Measurements from ENCODE around the gene BEGAIN.

BEGAIN gene

GRCh38 chr14:100551056-100551455 is 36.2 kb downstream of the BEGAIN start:
- no peak overlapping the region for H3K27ac Mint-ChIP-seq
- no peaks in the 10 kb centered on the region for H3K9me3 Mint-ChIP-seq
- no peaks in the 10 kb centered on the region for H3K36me3 Mint-ChIP-seq
- no peak overlapping the region for H3K4me3 Mint-ChIP-seq
- H3K27me3 Mint-ChIP-seq: peaks cover 20% of the 10 kb centered on the region
- ATAC-seq: no peak
- H3K4me1 Mint-ChIP-seq: peaks cover 32% of the 10 kb centered on the region

DNA sequence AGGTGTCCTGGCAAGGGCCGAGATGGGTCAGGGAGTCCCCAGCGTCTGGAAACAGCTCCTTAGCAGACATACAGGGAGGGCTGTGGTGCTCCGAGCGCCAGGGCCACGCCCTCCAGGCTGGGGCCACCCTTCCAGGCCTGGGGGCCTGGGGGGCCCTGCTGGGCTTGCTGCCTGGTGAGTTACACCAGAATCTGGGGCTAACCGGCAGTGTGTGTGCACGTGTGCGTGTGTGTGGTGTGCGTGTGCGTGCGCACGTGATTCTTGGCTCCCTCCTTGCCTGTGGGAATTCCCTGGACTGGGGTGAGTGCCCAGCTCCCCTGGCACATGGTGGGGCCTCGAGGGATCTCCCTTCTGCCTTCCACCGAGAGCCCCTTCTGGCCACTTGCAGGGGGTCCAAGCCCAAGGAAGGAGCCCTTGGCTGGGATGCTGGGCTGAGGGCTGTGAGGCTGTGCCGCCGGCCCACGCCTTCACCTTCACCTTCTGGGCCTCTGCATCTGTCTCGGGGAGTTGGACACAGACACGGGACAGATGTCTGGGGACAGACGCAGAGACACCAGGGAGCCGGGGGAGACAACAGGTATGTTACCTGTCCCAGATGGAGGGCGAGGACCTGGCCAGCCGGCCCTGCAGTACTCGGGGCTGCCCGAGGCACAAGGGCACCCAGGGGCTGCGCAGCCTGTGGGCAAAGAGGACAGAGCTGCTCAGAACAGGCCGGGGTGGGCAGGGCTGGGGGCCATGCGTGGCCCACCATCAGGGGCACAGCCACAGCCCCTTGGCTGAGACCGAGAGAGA is 37.2 kb downstream of the BEGAIN start:
- Mint-ChIP-seq H3K4me1 (peaks cover 32% of the 10 kb centered on the region), H3K4me3 (no peak overlapping the region), H3K36me3 (no peaks in the 10 kb centered on the region), H3K27ac (no peak overlapping the region), H3K9me3 (no peaks in the 10 kb centered on the region), H3K27me3 (peaks cover 20% of the 10 kb centered on the region)
- ATAC-seq: no peak

- H3K27ac Mint-ChIP-seq: peak overlapping the region; percentile 77
- ATAC-seq: no peak
- H3K9me3 Mint-ChIP-seq: no peaks in the 10 kb centered on the region
Observed at GRCh38 chr14:100548939-100549338, 38.3 kb downstream of the BEGAIN start.

GRCh38 chr14:100548295-100548655 is 38.9 kb downstream of the BEGAIN start:
- Mint-ChIP-seq H3K9me3 (no peaks in the 10 kb centered on the region), H3K4me3 (peak overlapping the region; percentile 9), H3K36me3 (no peaks in the 10 kb centered on the region), H3K4me1 (peaks cover 32% of the 10 kb centered on the region), H3K27me3 (peaks cover 12% of the 10 kb centered on the region), H3K27ac (peak overlapping the region; percentile 77)
- ATAC-seq: no peak

More at GRCh38 chr14:100548939-100549338, 38.3 kb downstream of the BEGAIN start:
- no peak overlapping the region for H3K4me3 Mint-ChIP-seq
- H3K27me3 Mint-ChIP-seq: peaks cover 12% of the 10 kb centered on the region
- peaks cover 32% of the 10 kb centered on the region for H3K4me1 Mint-ChIP-seq
- H3K36me3 Mint-ChIP-seq: no peaks in the 10 kb centered on the region

GRCh38 chr14:100547633-100548294 is 39.5 kb downstream of the BEGAIN start:
- H3K9me3 Mint-ChIP-seq: no peaks in the 10 kb centered on the region
- ATAC-seq: peak; percentile 46
- H3K36me3 Mint-ChIP-seq: no peaks in the 10 kb centered on the region
- H3K4me1 Mint-ChIP-seq: peaks cover 32% of the 10 kb centered on the region
- H3K27me3 Mint-ChIP-seq: peaks cover 12% of the 10 kb centered on the region
- H3K27ac Mint-ChIP-seq: peak overlapping the region; percentile 77
- H3K4me3 Mint-ChIP-seq: peak overlapping the region; percentile 80

GRCh38 chr14:100546051-100546443 is 41.2 kb downstream of the BEGAIN start:
- peak overlapping the region; percentile 77 for H3K27ac Mint-ChIP-seq
- peak overlapping the region; percentile 8 for H3K4me3 Mint-ChIP-seq
- H3K4me1 Mint-ChIP-seq: peaks cover 32% of the 10 kb centered on the region
- peaks cover 12% of the 10 kb centered on the region for H3K27me3 Mint-ChIP-seq
- no peaks in the 10 kb centered on the region for H3K36me3 Mint-ChIP-seq
- ATAC-seq: peak; percentile 52
- no peaks in the 10 kb centered on the region for H3K9me3 Mint-ChIP-seq

GRCh38 chr14:100545359-100545758 is 41.9 kb downstream of the BEGAIN start:
- no peak overlapping the region for H3K27ac Mint-ChIP-seq
- no peak for ATAC-seq
- H3K4me1 Mint-ChIP-seq: peaks cover 32% of the 10 kb centered on the region
- no peaks in the 10 kb centered on the region for H3K9me3 Mint-ChIP-seq
- no peak overlapping the region for H3K4me3 Mint-ChIP-seq
- H3K36me3 Mint-ChIP-seq: no peaks in the 10 kb centered on the region
- H3K27me3 Mint-ChIP-seq: peaks cover 12% of the 10 kb centered on the region

DNA sequence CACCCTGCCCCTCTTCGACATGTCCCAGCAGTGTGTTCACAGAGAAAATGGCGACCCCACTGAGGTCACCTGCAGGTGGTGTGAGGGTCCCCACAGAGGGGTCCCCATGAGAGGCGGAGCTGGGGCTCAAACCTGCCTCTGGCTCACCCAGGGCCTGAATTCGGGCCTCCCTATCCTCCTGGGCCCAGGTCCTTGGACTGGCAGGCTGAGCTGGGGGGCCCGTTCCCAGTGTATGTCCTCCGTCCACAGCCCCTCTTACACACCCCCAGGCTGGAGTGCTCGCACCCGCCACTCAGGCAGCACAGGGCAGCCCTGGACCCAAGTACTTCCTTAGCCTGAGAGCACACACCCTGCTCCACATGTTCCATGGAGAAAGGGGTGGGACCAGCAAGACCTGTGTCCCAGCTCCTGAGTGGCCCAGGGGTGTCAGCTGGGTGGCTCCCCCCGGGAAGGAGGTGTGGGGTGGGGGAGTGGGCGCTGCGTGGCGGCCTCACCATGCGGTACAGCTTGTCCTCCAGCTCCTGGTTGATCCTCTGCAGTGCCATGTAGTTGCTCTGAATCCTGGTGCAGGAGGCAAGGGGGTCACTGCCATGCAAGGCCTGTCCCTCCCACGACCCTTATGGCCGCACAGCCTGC is 42.6 kb downstream of the BEGAIN start:
- Mint-ChIP-seq H3K27ac (no peak overlapping the region), H3K27me3 (peaks cover 10% of the 10 kb centered on the region), H3K4me1 (peaks cover 32% of the 10 kb centered on the region), H3K9me3 (no peaks in the 10 kb centered on the region), H3K4me3 (no peak overlapping the region), H3K36me3 (no peaks in the 10 kb centered on the region)
- no peak for ATAC-seq

- Mint-ChIP-seq H3K9me3 (no peaks in the 10 kb centered on the region), H3K4me3 (no peak overlapping the region), H3K36me3 (no peaks in the 10 kb centered on the region), H3K27ac (no peak overlapping the region), H3K27me3 (peaks cover 1% of the 10 kb centered on the region), H3K4me1 (peaks cover 25% of the 10 kb centered on the region)
- no peak for ATAC-seq
Observed at GRCh38 chr14:100543471-100544455, 43.5 kb downstream of the BEGAIN start.

GRCh38 chr14:100542619-100543205 is 44.5 kb downstream of the BEGAIN start:
- ATAC-seq: no peak
- no peak overlapping the region for H3K27ac Mint-ChIP-seq

GRCh38 chr14:100541621-100542560 is 45.3 kb downstream of the BEGAIN start:
- Mint-ChIP-seq H3K9me3 (no peaks in the 10 kb centered on the region), H3K27ac (no peak overlapping the region)

More at GRCh38 chr14:100542619-100543205, 44.5 kb downstream of the BEGAIN start:
- Mint-ChIP-seq H3K4me3 (no peak overlapping the region), H3K4me1 (peaks cover 14% of the 10 kb centered on the region), H3K36me3 (no peaks in the 10 kb centered on the region), H3K27me3 (no peaks in the 10 kb centered on the region), H3K9me3 (no peaks in the 10 kb centered on the region)

DNA sequence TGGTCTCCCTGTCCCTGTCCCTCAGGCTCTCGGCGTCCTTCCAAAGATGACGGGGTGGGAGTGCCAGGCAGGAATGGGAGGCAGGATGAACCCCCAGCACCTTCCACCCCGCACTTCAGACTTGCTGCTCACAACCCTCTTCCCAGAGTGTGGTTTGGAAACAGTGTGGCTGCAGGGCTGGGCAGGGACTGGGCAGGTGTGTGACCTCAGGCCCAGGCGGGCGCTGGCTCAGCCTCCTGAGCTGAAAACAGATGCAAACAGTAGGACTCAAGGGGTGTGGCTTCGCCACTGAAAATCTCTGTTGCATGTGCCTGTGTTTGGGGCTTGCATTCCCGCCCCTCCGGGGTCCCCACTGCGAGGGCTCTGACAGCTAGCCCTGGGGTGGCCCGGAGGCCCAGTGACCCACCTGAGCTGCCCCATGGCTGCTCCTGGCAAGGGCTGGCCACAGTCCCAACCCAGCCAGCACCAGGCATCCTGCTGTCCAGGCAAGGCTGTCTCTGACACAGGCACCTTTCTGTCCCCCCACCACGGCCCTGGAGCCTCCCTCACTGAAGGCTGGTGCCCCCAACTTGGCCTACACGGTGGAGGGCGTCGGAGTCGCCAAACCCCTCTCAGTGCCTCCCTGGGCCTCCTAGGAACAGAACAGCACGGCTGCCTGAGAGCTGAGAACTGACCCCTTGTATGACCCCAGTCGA is 46.1 kb downstream of the BEGAIN start:
- Mint-ChIP-seq H3K9me3 (no peaks in the 10 kb centered on the region), H3K36me3 (no peaks in the 10 kb centered on the region), H3K4me3 (no peak overlapping the region), H3K27ac (no peak overlapping the region), H3K27me3 (no peaks in the 10 kb centered on the region), H3K4me1 (no peaks in the 10 kb centered on the region)
- ATAC-seq: no peak

More at GRCh38 chr14:100541621-100542560, 45.3 kb downstream of the BEGAIN start:
- H3K4me3 Mint-ChIP-seq: no peak overlapping the region
- no peak for ATAC-seq
- no peaks in the 10 kb centered on the region for H3K36me3 Mint-ChIP-seq
- H3K27me3 Mint-ChIP-seq: no peaks in the 10 kb centered on the region
- H3K4me1 Mint-ChIP-seq: peaks cover 6% of the 10 kb centered on the region
